Pancreas (tissue), 10 donors: ENCODE data around the gene RAD18. TPM values are rescaled to one million over a fixed set of nuclear protein-coding genes. Genes with fewer than 3 reads are reported as not detected.

Experiments
- ATAC-seq, 4 donors: fragments of 200-7000 bp; cut with Tn5 transposase; one replicate each; pipeline versions ENCODE4 v1.8.0 to v1.9.1; 2020; ENCODE audit warnings: mild to moderate bottlenecking in 4 of 4, moderate library complexity in 4 of 4
- DNase-seq, 6 donors: peaks; one replicate each; pipeline ENCODE4 v3.0.0-alpha.2; 2020
- FAIRE-seq: peaks from 2 replicates; lab custom pipeline; 2012; peaks lifted over from hg19 to GRCh38; lab: Jason Lieb, UNC
- H3K27ac ChIP-seq, 4 donors: fragments of 200-600 bp; sonication (generic); 1 replicate in 3 of 4; 2 replicates in 1 of 4; pipeline versions ENCODE4 v1.5.0 to v1.8.0; 2020
- H3K27me3 ChIP-seq, 4 donors: fragments of 200-600 bp; one replicate each; pipeline ENCODE4 v1.8.0; 2021
- H3K36me3 ChIP-seq, 3 donors: fragments of 200-600 bp; sonication (generic) in 1 of 3; one replicate each; pipeline versions ENCODE4 v1.5.0 to v1.8.0; 2020 to 2021
- H3K4me1 ChIP-seq, 3 donors: fragments of 200-600 bp; one replicate each; pipeline ENCODE4 v1.8.0; 2021
- H3K4me3 ChIP-seq, 4 donors: fragments of 200-600 bp; sonication (generic) in 2 of 4; one replicate each; pipeline versions ENCODE4 v1.5.0 to v1.8.0; 2020 to 2021
- H3K9me3 ChIP-seq, 4 donors: fragments of 200-600 bp; one replicate each; pipeline ENCODE4 v1.8.0; 2021
- CTCF ChIP-seq, 4 donors: fragments of 200-600 bp; sonication (generic) in 3 of 4; IDR thresholded peaks; one replicate each; pipeline versions ENCODE4 v1.5.0 to v1.8.0; 2021; ENCODE audit warnings: antibody characterized with exemption in 4 of 4
- WGBS, 2 donors: extraction: QIAGEN DNeasy Blood & Tissue Kit; methylation state at CpG; one replicate each; pipeline ENCODE4 v1.1.7; 2013; 5-methylcytosine and 5-hydroxymethylcytosine counted together
- intact Hi-C, 3 donors: fragments of 100-400 bp; cut with DNase I; formaldehyde crosslinking; loops; one replicate each; pipeline versions ENCODE4 v1.11.1 to v1.14.2; 2022
- polyA plus RNA-seq, 2 donors: library from polyadenylated mRNA; stranded (reverse); fragments of 200-250 nt; gene quantifications; one replicate each; pipeline ENCODE4 v1.2.3, GENCODE V29; 2013
- total RNA-seq, 6 donors: library from RNA; stranded (reverse); fragmentation: NEBNext Ultra II Directional in 4 of 6; extraction: Animal tissue kit (Norgen Biotek cat#: 25700) in 4 of 6; gene quantifications; one replicate each; pipeline versions ENCODE4 v1.2.1 to v1.2.4, GENCODE V29; 2021 to 2023
- donor health status: healthy with polysubstance abuse.
- donor health status: DM: no; HTN: no; CAD: no; lungs with moderate emphysema.
- donor health status: DM: no; HTN: no; CAD: no.
- donor health status: control.
- donor health status: control.
- donor health status: Bipolar disorder and iron deficiency.
- donor health status: DM: yes; HTN: yes; CAD: no.
- donor health status: DM: no; HTN: no; CAD: no.
- donor health status: DM: no; HTN: no; CAD: no.
- donor health status: DM: yes; HTN: yes; CAD: no.

Gene RAD18
- total and polyA plus RNA-seq, 8 donors = 1.2 to 4.3 (median 2.2) TPM

- H3K4me1 ChIP-seq = no peaks in the 10 kb centered on the region
- H3K4me3 ChIP-seq = no peak overlapping the region
- H3K9me3 ChIP-seq = no peaks in the 10 kb centered on the region
- WGBS, 2 donors = 64 to 70% methylated on average over 6 of the region's 6 CpGs
- ATAC-seq (no peak), DNase-seq (no peak), FAIRE-seq (no peak)
- no peak for TF ChIP-seq CTCF (IDR thresholded peaks at IDR 0.05)
- intact Hi-C loops = loop anchor here in 2 of 3 donors (5.0 to 10.0 kb wide), 2 partner anchors 78 to 315 kb away; no protein-coding TSS in a partner anchor
- no peaks in the 10 kb centered on the region for H3K36me3 ChIP-seq
- H3K27me3 ChIP-seq = no peaks in the 10 kb centered on the region
- H3K27ac ChIP-seq = no peak overlapping the region
These were observed 24.0 kb upstream of the RAD18 start for GRCh38 chr3:8987226-8987625.

GRCh38 chr3:8986741-8987140 lies 23.5 kb upstream of the RAD18 start:
- Histone ChIP-seq H3K36me3 (no peaks in the 10 kb centered on the region), H3K4me1 (no peaks in the 10 kb centered on the region), H3K9me3 (no peaks in the 10 kb centered on the region), H3K27me3 (no peaks in the 10 kb centered on the region), H3K27ac (no peak overlapping the region), H3K4me3 (no peak overlapping the region)
- no peak for DNase-seq
- TF ChIP-seq CTCF (IDR thresholded peaks at IDR 0.05) = no peak
- WGBS, 2 donors = 65 to 69% methylated on average over 6 of the region's 6 CpGs
- no peak for ATAC-seq
- intact Hi-C loops = loop anchor here in 2 of 3 donors (5.0 to 10.0 kb wide), 2 partner anchors 78 to 316 kb away; no protein-coding TSS in a partner anchor
- FAIRE-seq = no peak

- Histone ChIP-seq H3K9me3 (no peaks in the 10 kb centered on the region), H3K4me3 (no peak overlapping the region), H3K27ac (no peak overlapping the region), H3K4me1 (no peaks in the 10 kb centered on the region), H3K36me3 (no peaks in the 10 kb centered on the region), H3K27me3 (no peaks in the 10 kb centered on the region)
- FAIRE-seq = no peak
- no peak for TF ChIP-seq CTCF (IDR thresholded peaks at IDR 0.05)
- DNase-seq = no peak
- no peak for ATAC-seq
- 75 to 84% methylated on average over 9 of the region's 9 CpGs for WGBS, 2 donors
- intact Hi-C loops = loop anchor here in 2 of 3 donors (5.0 to 10.0 kb wide), 2 partner anchors 79 to 316 kb away; no protein-coding TSS in a partner anchor
These were observed 22.6 kb upstream of the RAD18 start for GRCh38 chr3:8985876-8986275.

GRCh38 chr3:8985411-8985831 lies 22.1 kb upstream of the RAD18 start:
- Histone ChIP-seq H3K9me3 (no peaks in the 10 kb centered on the region), H3K27me3 (no peaks in the 10 kb centered on the region), H3K27ac (no peak overlapping the region), H3K4me1 (no peaks in the 10 kb centered on the region), H3K36me3 (no peaks in the 10 kb centered on the region), H3K4me3 (no peak overlapping the region)
- FAIRE-seq (no peak), DNase-seq (no peak), ATAC-seq (no peak)
- no peak for TF ChIP-seq CTCF (IDR thresholded peaks at IDR 0.05)
- intact Hi-C loops = loop anchor here in 2 of 3 donors (5.0 to 10.0 kb wide), 2 partner anchors 79 to 317 kb away; no protein-coding TSS in a partner anchor
- WGBS, 2 donors = 94 to 96% methylated on average over 37 of the region's 37 CpGs

- Histone ChIP-seq H3K27me3 (no peaks in the 10 kb centered on the region), H3K4me3 (no peak overlapping the region), H3K4me1 (no peaks in the 10 kb centered on the region), H3K36me3 (no peaks in the 10 kb centered on the region), H3K27ac (no peak overlapping the region), H3K9me3 (no peaks in the 10 kb centered on the region)
- DNase-seq = no peak
- FAIRE-seq = no peak
- no peak for TF ChIP-seq CTCF (IDR thresholded peaks at IDR 0.05)
- 73 to 76% methylated on average over 7 of the region's 7 CpGs for WGBS, 2 donors
- ATAC-seq = no peak
- intact Hi-C loops = loop anchor here in 1 of 3 donors (10.0 kb wide), 1 partner anchor 80 kb away; no protein-coding TSS in a partner anchor
These were observed 21.3 kb upstream of the RAD18 start for GRCh38 chr3:8984526-8984925.
